Motor neuron (in vitro differentiated cells): ENCODE data around the gene TMEM100. TPM values are rescaled to one million over a fixed set of nuclear protein-coding genes. Genes with fewer than 3 reads are reported as not detected.
"Not testable (repeated sequence)": the region's sequence is repeated elsewhere in the genome, so short reads cannot be mapped to it uniquely, and the experiment has no call there.

Experiments used
- ATAC-seq, 8 experiments: fragments of 200-7000 bp; cut with Tn5 transposase; replicated peaks in 6 of 8; 2 replicates each; pipeline ENCODE4 v1.8.0; 2021; ENCODE audit warnings: mild to moderate bottlenecking in 8 of 8, moderate library complexity in 8 of 8
- H3K27ac ChIP-seq, 2 donors: fragments of 250-450 bp; sonication (Bioruptor Pico); 2 replicates each; pipeline ENCODE4 v1.9.0; 2021; ENCODE audit warnings: antibody characterized with exemption in 2 of 2, mild to moderate bottlenecking in 2 of 2, moderate library complexity in 1 of 2
- H3K4me1 ChIP-seq, 2 donors: fragments of 250-450 bp; sonication (Bioruptor Pico); replicated peaks in 1 of 2; 2 replicates each; pipeline ENCODE4 v1.6.1; 2021; ENCODE audit warnings: antibody characterized with exemption in 2 of 2, mild to moderate bottlenecking in 2 of 2, moderate library complexity in 1 of 2
- H3K4me3 ChIP-seq, 5 donors: fragments of 250-450 bp; sonication (Bioruptor Pico); 2 replicates each; pipeline ENCODE4 v1.9.0; 2021; ENCODE audit warnings: antibody characterized with exemption in 5 of 5, mild to moderate bottlenecking in 5 of 5, moderate library complexity in 4 of 5
- WGBS, 10 experiments: fragments of 450-650 bp; shearing (Covaris generic); methylation state at CpG; one replicate each; pipeline ENCODE4 v1.0.0; 2022; 5-methylcytosine and 5-hydroxymethylcytosine counted together
- in situ Hi-C, 9 experiments: fragments of 400-800 bp; cut with MboI; loops; one replicate each; pipeline ENCODE4 v1.15.0; 2021; ENCODE audit warnings: low sequenced_read_pairs in 9 of 9, low pct_unique_long_range_greater_than_20kb in 2 of 9; ENCODE audit not compliant: unreplicated experiment in 9 of 9
- total RNA-seq, 8 experiments: library from RNA; unstranded; fragments of 300-600 nt; gene quantifications; 2 replicates each; pipeline versions ENCODE4 v1.2.3 to v1.2.4, GENCODE V29; 2022

TMEM100 gene
- total RNA-seq, 8 experiments from 2014 or later, result 0.09 to 40.5 (median 6.1) TPM

DNA sequence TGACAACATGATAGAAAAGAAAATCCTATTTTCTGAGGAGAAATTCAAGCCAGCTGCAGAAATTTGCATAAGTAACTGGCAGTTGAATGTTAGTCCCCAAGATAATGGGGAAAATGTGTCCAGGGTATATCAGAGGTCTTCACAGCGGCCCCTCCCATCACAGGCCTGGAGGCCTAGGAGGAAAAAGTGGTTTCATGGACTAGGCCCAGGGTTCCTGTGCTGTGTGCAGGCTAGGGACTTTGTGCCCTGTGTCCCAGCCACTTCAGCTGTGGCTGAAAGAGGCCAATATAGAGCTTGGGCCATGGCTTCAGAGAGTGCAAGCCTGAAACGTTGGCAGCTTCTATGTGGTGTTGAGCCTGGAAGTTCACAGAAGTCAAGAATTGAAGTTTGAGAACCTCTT, 35.6 kb downstream of the TMEM100 start:
- Histone ChIP-seq H3K27ac (no peak overlapping the region), H3K4me3 (no peak overlapping the region), H3K4me1 (peaks cover 4 to 7% of the 10 kb centered on the region in 2 donors)
- WGBS, 10 experiments, result 15 to 63% (median 30%) methylated on average over 1 to 2 of the region's 2 CpGs; no CpG with 5 or more reads in 3 of the 10 experiments
- no peak for ATAC-seq
- in situ Hi-C loops, result no loop called here

DNA sequence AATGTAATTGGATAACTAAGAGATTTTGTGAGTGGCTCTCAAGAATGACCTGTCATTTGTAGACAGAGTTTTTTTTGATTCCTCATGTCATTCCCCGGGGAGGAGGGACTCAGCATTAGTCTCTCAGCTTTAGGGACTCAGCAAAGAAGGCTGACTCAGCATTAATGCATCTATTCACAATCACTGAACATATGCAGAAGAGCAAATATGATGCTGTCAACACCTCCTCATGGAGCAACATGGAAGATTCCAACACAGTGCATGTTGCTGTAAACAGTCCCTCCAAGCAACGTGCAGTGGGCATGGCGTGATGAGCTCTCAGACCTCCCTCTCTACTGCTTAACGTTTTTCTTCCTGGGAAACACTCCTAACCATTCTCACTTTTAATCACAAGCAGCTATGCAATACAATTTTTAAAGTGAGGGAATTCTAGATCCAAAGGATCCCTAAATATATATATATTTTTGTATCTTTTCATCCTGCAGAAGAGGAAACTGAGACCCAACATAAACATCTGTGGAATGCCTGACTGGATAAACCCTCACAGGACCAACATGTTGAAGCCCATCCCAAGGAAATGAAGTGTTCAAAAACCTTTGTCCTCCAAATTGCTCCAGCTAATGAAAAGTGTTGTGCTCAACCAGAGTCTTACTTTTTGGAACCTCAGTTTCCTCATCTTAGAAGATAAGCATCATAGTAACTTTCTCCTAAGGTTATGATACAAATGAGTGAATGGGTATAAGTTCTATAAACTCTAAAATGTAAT, 38.9 kb downstream of the TMEM100 start:
- Histone ChIP-seq H3K4me3 (no peak overlapping the region), H3K4me1 (no peaks in the 10 kb centered on the region), H3K27ac (no peak overlapping the region)
- ATAC-seq, result peak in 6 of 8 experiments; percentile 63 to 95 (median 78)
- in situ Hi-C loops, result no loop called here
- WGBS, 10 experiments, result 0 to 100% (median 48%) methylated on average over 1 to 3 of the region's 4 CpGs; no CpG with 5 or more reads in 2 of the 10 experiments

DNA sequence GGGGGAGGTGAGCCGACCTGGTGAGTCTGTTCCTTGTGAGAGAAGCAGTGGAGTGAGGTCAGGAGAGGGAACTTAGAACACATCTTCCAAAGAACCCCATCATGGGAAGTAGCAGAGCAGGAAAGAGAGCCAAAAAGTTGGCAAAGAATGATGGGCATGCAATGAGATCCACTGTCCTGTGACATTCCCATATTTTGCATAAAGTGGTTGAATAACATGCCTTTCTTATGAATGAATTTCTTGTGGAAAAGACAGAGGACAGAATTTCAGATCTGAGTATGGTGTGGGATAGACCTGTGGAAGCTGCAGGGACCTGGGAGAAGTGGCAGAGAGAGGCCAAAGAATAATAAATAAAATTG, 41.3 kb downstream of the TMEM100 start:
- ATAC-seq, result peak in 2 of 8 experiments; percentile 9 to 22
- in situ Hi-C loops, result no loop called here
- WGBS, 10 experiments, result 13 to 100% (median 50%) methylated on average over 1 of the region's 1 CpG; no CpG with 5 or more reads in 2 of the 10 experiments
- Histone ChIP-seq H3K4me3 (no peak overlapping the region), H3K27ac (no peak overlapping the region), H3K4me1 (no peaks in the 10 kb centered on the region)

DNA sequence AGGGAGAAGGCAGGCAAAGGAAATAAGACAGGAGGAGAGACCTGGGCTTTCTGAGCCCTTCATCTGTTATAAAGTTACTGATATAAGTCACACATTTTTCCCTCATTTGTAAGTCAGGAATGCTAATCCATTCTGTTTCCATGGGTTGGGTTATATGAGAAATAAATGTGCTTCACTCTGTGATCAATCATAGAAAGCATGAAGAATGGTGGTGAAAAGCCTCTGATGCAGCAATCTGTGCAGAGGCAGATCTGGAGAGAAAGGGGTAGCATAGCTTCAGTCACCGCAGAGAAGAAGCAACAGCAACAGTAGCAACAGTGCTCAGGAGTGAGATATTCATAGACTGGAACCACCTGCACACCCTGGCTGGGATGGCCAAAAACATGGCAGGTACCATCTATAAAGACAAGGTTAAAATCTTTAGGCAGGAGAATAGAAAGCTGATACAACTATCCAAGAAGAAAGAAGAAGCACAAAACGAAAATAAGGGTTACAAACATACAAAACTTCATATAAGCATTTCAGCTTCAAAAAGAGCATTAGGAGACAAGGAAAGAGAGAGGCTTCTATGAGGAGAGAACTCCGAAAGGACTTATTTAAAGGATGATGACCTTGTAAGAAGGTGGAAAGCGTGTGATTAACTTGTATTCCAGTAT, 41.9 kb downstream of the TMEM100 start:
- Histone ChIP-seq H3K4me3 (no peak overlapping the region), H3K27ac (no peak overlapping the region), H3K4me1 (no peaks in the 10 kb centered on the region)
- 29 to 100% (median 60%) methylated on average over 1 to 4 of the region's 4 CpGs for WGBS, 10 experiments
- ATAC-seq, result peak in 2 of 8 experiments; percentile 13 to 20
- in situ Hi-C loops, result no loop called here

DNA sequence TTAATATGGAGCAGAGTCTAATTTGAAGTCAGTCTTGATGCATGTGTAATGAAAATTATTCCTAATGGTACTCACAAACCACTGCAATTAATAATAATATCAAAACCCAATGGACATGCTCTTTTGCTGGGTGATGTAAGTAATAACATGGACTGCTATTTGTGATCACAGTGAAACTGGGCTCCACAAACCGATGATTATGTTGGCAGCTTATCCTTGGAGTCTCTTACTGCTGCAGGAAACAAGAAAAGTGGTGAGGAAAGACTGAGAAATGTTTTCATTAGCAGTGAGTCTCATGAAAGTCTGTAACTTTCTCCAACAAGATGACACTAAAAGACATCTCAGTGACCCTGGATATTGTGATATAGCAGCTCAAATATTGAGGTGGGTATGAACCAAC, 45.2 kb downstream of the TMEM100 start:
- WGBS, 10 experiments, result 0 to 100% (median 20%) methylated on average over 1 of the region's 1 CpG; no CpG with 5 or more reads in 3 of the 10 experiments
- Histone ChIP-seq H3K4me1 (no peaks in the 10 kb centered on the region), H3K27ac (no peak overlapping the region), H3K4me3 (no peak overlapping the region)
- no peak for ATAC-seq
- in situ Hi-C loops, result no loop called here

DNA sequence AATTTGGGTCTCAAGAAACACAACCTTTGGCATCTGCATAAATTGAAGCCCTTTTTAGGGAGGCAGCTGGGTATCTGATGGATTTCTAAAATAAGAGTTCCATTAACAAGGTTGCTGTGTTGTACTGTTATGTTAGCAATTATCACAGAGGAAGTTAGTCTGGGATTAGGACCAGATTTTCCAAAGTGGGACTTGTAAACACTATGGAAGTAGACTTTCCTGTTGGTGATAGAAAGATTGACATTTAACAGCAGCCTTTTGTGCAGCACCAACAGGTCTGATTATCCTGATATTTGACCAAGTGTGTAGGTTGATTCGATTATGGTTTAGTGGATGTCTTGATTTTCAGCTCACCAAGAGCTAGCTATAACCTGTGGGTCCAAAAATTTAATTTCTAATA, 46.4 kb downstream of the TMEM100 start:
- WGBS, 10 experiments, result 0 to 80% (median 36%) methylated on average over 1 of the region's 1 CpG; no CpG with 5 or more reads in 5 of the 10 experiments

DNA sequence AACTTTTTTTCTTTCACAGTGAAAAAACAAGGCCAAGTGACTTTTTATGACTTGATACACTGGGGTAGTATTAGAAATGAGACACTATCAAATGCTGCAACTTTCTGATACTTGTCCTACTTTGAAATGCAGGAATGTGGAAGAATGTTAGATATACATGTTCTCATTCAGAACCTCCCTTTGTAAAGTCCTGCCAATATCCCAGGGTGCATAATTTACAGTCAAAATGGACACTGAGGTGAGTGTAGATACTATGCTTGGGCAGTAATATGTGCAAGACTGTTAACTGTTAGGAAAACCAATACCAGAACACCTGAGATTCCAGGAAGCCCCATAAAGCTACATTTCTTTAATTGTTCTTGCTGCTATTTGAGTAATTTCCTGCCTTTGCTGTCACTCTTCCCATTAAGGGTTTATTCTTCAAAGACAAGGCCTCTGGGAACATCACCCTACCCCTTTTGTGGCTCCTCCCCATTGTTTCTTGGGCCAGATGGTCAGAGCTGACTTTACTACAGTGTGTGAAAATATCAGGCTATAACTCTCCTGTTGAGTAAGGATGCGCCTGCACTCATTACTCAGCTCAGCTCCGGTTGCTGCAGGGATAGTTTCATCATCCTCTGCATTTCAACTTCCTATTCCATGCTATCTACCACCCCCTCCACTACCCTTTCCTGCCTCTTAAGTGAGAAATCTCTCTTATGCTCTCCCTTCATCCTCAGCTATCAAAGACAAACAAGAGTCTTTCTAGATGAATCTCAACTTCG, 48.7 kb downstream of the TMEM100 start:
- ATAC-seq, result peak; percentile 30 to 89 (median 72)
- H3K4me1 ChIP-seq, result no peaks in the 10 kb centered on the region
- H3K4me3 ChIP-seq, result no peak overlapping the region
- in situ Hi-C loops, result no loop called here
- WGBS, 10 experiments, result 32 to 94% (median 70%) methylated on average over 1 to 3 of the region's 3 CpGs; no CpG with 5 or more reads in 1 of the 10 experiments
- no peak overlapping the region for H3K27ac ChIP-seq

More for the DNA sequence above, 46.4 kb downstream of the TMEM100 start:
- ATAC-seq, result no peak
- H3K4me1 ChIP-seq, result no peaks in the 10 kb centered on the region
- in situ Hi-C loops, result no loop called here
- H3K27ac ChIP-seq, result no peak overlapping the region
- no peak overlapping the region for H3K4me3 ChIP-seq

DNA sequence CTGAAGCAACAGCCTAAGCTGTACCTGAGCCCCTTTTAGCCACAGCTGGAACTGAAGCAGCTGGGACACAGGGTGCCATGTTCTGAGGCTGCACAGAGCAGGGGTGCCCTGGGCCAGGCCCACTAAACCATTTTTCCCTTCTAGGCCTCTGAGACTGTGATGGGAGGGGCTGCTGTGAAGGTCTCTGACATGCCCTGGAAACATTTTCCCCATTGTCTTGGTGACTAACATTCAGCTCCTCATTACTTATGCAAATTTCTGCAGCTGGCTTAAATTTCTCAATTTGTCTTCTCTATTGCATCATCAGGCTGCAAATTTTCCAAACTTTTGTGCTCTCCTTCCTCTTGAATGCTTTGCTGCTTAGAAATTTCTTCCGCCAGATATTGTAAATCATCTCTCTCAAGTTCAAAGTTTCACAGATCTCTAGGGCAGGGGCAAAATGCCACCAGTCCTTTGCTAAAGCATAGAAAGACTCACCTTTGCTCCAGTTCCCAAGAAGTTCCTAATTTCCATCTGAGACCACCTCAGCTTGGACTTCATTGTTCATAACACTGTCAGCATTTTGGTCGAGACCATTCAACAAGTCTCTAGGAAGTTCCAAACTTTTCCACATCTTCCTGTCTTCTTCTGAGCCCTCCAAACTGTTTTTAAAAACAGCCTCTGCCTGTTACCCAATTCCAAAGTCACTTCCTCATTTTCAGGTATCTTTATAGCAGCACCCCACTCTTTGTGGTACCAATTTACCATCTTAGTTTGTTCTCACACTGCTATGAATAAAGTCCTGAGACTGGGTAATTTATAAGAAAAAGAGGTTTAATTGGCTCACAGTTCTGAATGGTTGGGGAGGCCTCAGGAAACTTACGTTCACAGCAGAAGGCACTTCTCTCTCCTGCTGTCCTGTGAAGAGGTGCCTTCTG, 49.8 kb downstream of the TMEM100 start:
- WGBS, 10 experiments, result 8 to 93% (median 71%) methylated on average over 1 to 2 of the region's 3 CpGs; no CpG with 5 or more reads in 1 of the 10 experiments
- Histone ChIP-seq H3K27ac (no peak overlapping the region), H3K4me1 (peaks cover 0 to 2% of the 10 kb centered on the region in 2 donors), H3K4me3 (no peak overlapping the region)
- peak in 6 of 8 experiments; percentile 19 to 79 (median 64) for ATAC-seq
- in situ Hi-C loops, result no loop called here

DNA sequence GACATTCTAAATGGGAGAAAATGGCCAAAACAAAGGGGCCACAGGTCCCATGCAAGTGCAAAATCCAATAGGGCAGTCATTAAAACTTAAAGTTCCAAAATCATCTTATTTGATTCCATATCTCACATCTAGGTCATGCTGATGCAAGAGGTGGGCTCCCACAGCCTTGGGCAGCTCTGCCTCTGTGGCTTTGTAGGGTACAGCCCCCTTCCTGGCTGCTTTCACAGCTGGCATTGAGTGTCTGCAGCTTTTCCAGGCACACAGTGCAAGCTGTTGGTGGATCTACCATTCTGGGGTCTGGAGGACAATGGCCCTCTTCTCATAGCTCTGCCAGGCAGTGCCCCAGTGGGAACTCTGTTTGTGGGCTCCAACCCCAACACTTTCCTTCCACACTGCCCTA, 50.7 kb downstream of the TMEM100 start:
- H3K4me1 ChIP-seq, in situ Hi-C loops, ATAC-seq, H3K4me3 ChIP-seq, H3K27ac ChIP-seq: not testable (repeated sequence)

Other genes with a start within 250 kb of the TMEM100 start
- under 1 TPM in 3 of 8 experiments, not detected in 5; 0.09 to 0.85 (median 0.21) TPM for gene SMIM36, start 211.4 kb downstream of the TMEM100 start, total RNA-seq
- gene PCTP, start 28.2 kb upstream of the TMEM100 start, total RNA-seq, result 10 to 100 TPM in 5 of 8 experiments, 1 to 10 TPM in 3; 4.6 to 21.0 (median 13.0) TPM